Lower leg skin (tissue), 3 donors: Measurements from ENCODE around the gene RAPGEF6.

Experiments
- CTCF ChIP-seq, 3 donors: fragments of 450-650 bp; IDR thresholded peaks; one replicate each; pipeline ENCODE4 v1.5.1; 2016; ENCODE audit warnings: antibody characterized with exemption in 3 of 3, mild to moderate bottlenecking in 3 of 3, moderate library complexity in 2 of 3
- POLR2A ChIP-seq, 2 donors: fragments of 450-650 bp; IDR thresholded peaks; one replicate each; pipeline ENCODE4 v1.6.1; 2016 to 2017; ENCODE audit warnings: antibody characterized with exemption in 2 of 2, mild to moderate bottlenecking in 1 of 2, moderate library complexity in 1 of 2

DNA sequence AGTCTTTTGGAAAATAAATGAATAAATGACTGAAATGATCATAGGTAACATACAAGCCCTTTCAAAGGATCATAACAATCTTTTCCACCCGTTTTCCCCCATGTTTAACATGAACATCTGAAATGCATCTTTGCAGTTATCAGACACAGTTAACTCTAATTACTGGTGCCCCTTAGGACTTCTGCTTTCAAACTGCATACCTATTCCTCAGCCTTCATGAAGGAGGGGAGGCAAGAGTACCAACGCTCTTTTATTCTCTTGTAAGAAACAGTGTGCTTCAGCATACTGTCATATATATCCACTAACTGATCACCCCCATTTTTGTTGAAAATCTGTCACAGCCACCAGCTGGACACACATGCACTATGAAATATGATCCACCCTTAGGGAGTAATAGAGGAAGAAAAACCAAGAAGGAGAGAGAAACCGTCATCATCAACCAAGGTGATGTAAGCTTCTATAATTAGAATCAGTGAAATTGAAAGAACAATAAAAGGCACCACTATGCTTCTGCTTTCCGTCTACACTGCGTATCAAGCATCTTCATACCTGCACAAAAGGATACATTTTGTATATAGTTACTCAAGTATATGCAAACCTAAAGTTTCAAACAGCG lies 98.7 kb downstream of the RAPGEF6 start:
- TF ChIP-seq CTCF (IDR thresholded peaks at IDR 0.05): no peak
- TF ChIP-seq POLR2A (IDR thresholded peaks at IDR 0.05): no peak
